ENCODE results near the gene TMOD1. TPM values are rescaled to one million over a fixed set of nuclear protein-coding genes. Genes with fewer than 3 reads are reported as not detected.
A peak's percentile ranks its signal among the peaks of the same experiment; 100 is the strongest.

The TMOD1 gene
- total RNA-seq, 1 donor from 2014 or later: not detected

GRCh38 chr9:97591535-97591934 is 90.1 kb downstream of the TMOD1 start:
- Histone ChIP-seq H3K79me2 (ENCODE audit: low read depth) (no peaks in the 10 kb centered on the region), H3K4me2 (no peak overlapping the region), H3K9me3 (ENCODE audit: low read depth) (peaks cover 5% of the 10 kb centered on the region), H3K4me1 (no peaks in the 10 kb centered on the region), H3F3A (ENCODE audit: low read depth) (no peaks in the 10 kb centered on the region), H3K9ac (no peak overlapping the region), H4K20me1 (ENCODE audit: low read depth) (no peaks in the 10 kb centered on the region), H3K36me3 (no peaks in the 10 kb centered on the region), H3K4me3 (no peak overlapping the region), H2AFZ (replicated peaks) (no peak overlapping the region), H3K27me3 (no peaks in the 10 kb centered on the region), H3K27ac (no peak overlapping the region)
- H3K27ac Mint-ChIP-seq: no peak overlapping the region
- peak; percentile 31 for TF ChIP-seq CTCF (IDR thresholded peaks at IDR 0.05)
- no peak for TF ChIP-seq EZH2 (IDR thresholded peaks at IDR 0.05)
- H3K9me3 Mint-ChIP-seq: peaks cover 11% of the 10 kb centered on the region
- no peaks in the 10 kb centered on the region for H3K36me3 Mint-ChIP-seq
- no peaks in the 10 kb centered on the region for H3K27me3 Mint-ChIP-seq (ENCODE audit: insufficient read depth, low read depth)
- DNase-seq (ENCODE audit: low spot score): no peak
- no peak overlapping the region for H3K4me3 Mint-ChIP-seq
- peaks cover 5% of the 10 kb centered on the region for H3K4me1 Mint-ChIP-seq

- no peaks in the 10 kb centered on the region for H4K20me1 ChIP-seq (ENCODE audit: low read depth)
- Mint-ChIP-seq H3K27me3 (ENCODE audit: insufficient read depth, low read depth) (no peaks in the 10 kb centered on the region), H3K9me3 (peaks cover 7% of the 10 kb centered on the region), H3K4me3 (no peak overlapping the region), H3K36me3 (no peaks in the 10 kb centered on the region), H3K4me1 (peaks cover 5% of the 10 kb centered on the region), H3K27ac (no peak overlapping the region)
- peaks cover 3% of the 10 kb centered on the region for H3K9me3 ChIP-seq (ENCODE audit: low read depth)
- no peaks in the 10 kb centered on the region for H3K27me3 ChIP-seq
- H3K79me2 ChIP-seq (ENCODE audit: low read depth): no peaks in the 10 kb centered on the region
- no peak for DNase-seq (ENCODE audit: low spot score)
- no peaks in the 10 kb centered on the region for H3K36me3 ChIP-seq
- no peaks in the 10 kb centered on the region for H3F3A ChIP-seq (ENCODE audit: low read depth)
- no peaks in the 10 kb centered on the region for H3K4me1 ChIP-seq
- H3K4me2 ChIP-seq: no peak overlapping the region
- H3K27ac ChIP-seq: no peak overlapping the region
- TF ChIP-seq EZH2phosphoT487 (IDR thresholded peaks at IDR 0.05) (no peak), CTCF (IDR thresholded peaks at IDR 0.05) (no peak), EZH2 (IDR thresholded peaks at IDR 0.05) (no peak)
- no peak overlapping the region for H3K4me3 ChIP-seq
- H3K9ac ChIP-seq: no peak overlapping the region
- no peak overlapping the region for H2AFZ ChIP-seq (replicated peaks)
Measured at GRCh38 chr9:97592126-97592525, 90.7 kb downstream of the TMOD1 start.

GRCh38 chr9:97593960-97594359 is 92.5 kb downstream of the TMOD1 start:
- Mint-ChIP-seq H3K27me3 (ENCODE audit: insufficient read depth, low read depth) (no peaks in the 10 kb centered on the region), H3K4me3 (no peak overlapping the region), H3K27ac (no peak overlapping the region), H3K36me3 (no peaks in the 10 kb centered on the region), H3K9me3 (no peaks in the 10 kb centered on the region), H3K4me1 (peaks cover 7% of the 10 kb centered on the region)
- no peak for TF ChIP-seq CTCF (IDR thresholded peaks at IDR 0.05)
- no peak for TF ChIP-seq EZH2 (IDR thresholded peaks at IDR 0.05)
- no peak for TF ChIP-seq EZH2phosphoT487 (IDR thresholded peaks at IDR 0.05)
- no peak overlapping the region for H3K9ac ChIP-seq
- H3K4me3 ChIP-seq: no peak overlapping the region
- H3K27me3 ChIP-seq: no peaks in the 10 kb centered on the region
- H3K4me2 ChIP-seq: no peak overlapping the region
- H4K20me1 ChIP-seq (ENCODE audit: low read depth): no peaks in the 10 kb centered on the region
- no peaks in the 10 kb centered on the region for H3K79me2 ChIP-seq (ENCODE audit: low read depth)
- no peak for DNase-seq (ENCODE audit: low spot score)
- no peaks in the 10 kb centered on the region for H3K36me3 ChIP-seq
- no peak overlapping the region for H3K27ac ChIP-seq
- H3K9me3 ChIP-seq (ENCODE audit: low read depth): no peaks in the 10 kb centered on the region
- H3F3A ChIP-seq (ENCODE audit: low read depth): peaks cover under 1% of the 10 kb centered on the region
- no peaks in the 10 kb centered on the region for H3K4me1 ChIP-seq
- H2AFZ ChIP-seq (replicated peaks): no peak overlapping the region
